HL-60/S4 treated with retinoic acid at 250 ng/mL for 4 days and 3 days (cell line): ENCODE results near the gene ATRIP.

Experiments used
- in situ Hi-C: fragments of 300-500 bp; cut with MboI; formaldehyde crosslinking; loops from 2 replicates; pipeline ENCODE4 v1.7.0; 2022; ENCODE audit warnings: low sequenced_read_pairs

The ATRIP gene

GRCh38 chr3:48493203-48493501, 46.6 kb downstream of the ATRIP start:
- in situ Hi-C loops = no loop called here

DNA sequence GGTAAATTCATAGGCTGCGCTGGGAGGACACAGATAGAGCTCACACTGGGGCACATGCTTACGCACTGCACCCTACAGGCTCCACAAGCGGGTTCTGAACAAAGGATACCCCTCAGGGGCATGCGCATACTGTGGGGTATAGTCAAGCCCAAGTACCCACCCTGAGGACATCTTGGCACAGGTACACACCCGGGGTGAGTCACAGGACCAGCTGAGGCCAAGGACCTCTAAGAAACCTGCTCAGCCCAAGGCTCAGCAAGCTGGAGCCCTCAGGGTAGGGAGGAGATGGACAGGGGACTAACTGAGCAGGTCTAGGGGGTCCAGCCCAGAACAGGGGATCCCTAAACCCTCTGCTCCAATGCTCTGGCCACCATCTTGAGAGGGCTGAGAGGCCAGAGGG, 54.1 kb downstream of the ATRIP start:
- in situ Hi-C loops = no loop called here

- in situ Hi-C loops = no loop called here
Observed at GRCh38 chr3:48501196-48501595, 54.7 kb downstream of the ATRIP start.

DNA sequence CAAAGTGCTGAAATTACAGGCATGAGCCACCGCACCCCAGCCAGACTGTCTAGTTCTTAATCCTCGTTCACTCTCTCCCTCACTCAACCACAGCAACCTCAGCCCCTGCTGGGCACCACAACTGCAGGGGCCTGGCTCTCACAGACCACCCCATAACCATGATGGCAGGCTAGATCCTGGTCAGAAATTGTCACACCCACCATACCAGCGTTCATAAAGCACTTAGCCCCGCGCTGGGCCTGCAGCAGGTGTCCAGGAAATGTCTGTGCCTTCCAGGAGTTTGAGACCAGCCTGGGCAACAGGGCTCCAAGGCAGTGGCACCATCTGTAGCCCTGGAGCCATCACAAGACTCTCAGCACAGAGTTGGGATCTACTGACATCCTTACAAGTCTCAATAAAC, 55.6 kb downstream of the ATRIP start:
- in situ Hi-C loops = no loop called here

DNA sequence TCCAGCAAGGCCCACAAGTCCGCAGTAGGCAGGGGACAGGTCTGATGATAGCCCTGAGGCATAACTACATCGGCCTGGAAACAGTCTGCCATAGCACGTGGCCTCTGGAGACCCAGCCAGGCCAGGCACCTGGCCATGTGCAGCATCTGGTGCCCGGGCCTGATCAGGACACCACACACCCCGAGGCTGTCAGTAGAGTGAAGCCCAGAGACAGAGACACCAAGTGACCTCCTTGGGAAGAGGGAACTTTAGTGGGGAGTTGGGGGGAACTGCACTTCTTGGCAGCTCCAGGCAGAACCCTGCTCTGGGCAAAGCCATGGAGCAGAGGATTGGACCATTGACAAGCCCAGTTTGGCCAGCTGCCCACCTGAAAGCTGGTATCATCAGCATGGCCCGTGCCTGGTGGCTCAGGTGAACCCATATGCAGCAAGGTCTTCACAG, 56.2 kb downstream of the ATRIP start:
- in situ Hi-C loops = no loop called here

DNA sequence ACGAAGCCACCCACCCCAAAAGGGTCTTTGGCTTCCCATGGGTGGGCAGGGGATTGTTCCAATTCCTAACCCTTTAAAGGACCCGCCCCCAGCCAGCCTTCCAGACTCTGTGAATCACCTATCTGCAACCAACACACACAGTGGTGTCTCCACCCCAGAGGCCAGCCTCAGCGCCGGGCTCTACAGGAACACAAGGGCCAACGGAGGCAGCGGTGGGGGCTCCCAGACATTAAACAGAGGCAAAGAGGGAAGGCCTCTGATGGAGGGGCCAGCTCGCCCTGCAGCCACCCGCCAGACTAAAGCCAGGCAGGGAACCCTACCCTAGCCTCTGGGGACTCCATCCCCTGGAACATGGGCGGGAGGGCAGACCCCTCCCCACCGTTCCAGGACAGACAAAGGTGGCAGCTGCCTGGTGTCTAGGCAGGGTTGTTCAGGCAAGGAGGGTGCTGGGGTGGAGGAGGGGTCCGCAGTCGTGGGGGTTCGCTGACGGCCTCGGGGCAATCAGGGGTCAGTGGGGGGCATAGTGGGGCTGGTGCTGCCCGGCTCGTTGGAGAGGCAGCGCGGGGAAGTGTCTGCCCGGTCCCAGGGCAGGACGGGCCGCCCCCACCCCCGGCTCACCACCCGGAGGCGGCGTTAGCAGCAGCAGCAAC, 57.0 kb downstream of the ATRIP start:
- in situ Hi-C loops = no loop called here

GRCh38 chr3:48504051-48504946, 57.8 kb downstream of the ATRIP start, which contains the start of gene SHISA5:
Gene SHISA5, minus strand, starts transcription at chr3:48504174. Its CDS starts 80 bp downstream, at chr3:48504094.
- in situ Hi-C loops = no loop called here

DNA sequence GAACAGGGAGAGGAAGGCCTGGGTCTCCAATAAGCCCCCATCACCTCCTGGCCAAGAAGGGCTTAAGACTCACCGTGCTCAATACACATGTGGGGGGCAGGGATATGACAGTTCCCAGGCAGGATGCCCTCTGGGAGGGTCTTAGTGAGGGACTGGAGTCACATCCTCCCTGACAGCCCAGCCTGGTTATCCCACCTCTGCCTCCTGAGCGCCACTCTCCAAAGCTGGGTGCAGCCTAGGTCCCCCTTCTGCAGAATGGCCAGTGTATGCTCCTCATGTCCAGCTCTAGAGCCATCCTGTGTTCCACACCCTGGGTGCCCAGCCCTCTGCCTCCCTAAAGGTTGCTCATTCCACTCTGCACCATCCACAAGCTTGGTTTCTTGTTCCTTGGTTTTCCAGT, 58.6 kb downstream of the ATRIP start:
- in situ Hi-C loops = no loop called here

- in situ Hi-C loops = no loop called here
Observed at GRCh38 chr3:48505968-48506504, 59.5 kb downstream of the ATRIP start.

DNA sequence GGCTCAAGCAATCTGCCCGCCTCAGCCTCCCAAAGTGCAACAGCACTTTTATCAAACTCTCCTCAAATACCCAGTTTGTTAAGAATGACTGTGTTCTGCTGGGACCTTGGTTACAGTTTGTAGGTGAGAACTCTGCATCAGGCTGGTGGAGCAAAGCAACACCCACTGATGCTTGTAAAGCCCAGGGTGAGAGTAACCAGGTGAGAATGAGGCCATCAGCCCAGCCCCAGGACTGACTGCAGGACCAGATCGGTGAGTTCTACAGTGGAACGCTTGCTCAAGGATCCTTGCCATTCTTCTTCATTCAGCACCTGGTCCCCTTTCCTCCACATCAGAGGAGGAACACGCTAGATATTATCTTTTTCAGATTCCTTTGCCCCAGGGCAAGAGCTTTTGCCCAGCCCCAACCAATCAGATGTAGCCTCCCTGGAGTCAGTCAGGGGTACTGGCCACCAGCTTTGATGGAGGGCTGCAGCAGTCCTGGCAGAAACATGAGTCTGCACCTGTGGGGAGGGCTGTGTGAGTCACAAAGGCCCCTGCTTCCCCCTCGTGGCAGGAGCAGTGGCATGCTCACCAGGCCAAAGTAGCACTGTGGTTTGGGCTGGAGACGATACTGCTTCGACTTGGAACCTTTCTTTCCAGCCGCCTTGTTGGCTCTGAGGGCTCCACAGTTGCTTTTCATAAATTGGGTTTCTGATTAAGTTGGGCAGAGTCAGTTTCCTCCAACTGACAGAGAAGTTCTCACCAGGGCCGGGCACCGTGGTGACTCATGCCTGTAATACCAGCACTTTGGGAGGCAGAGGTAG, 60.9 kb downstream of the ATRIP start:
- in situ Hi-C loops = no loop called here

- in situ Hi-C loops = no loop called here
Observed at GRCh38 chr3:48511551-48511950, 65.0 kb downstream of the ATRIP start.

DNA sequence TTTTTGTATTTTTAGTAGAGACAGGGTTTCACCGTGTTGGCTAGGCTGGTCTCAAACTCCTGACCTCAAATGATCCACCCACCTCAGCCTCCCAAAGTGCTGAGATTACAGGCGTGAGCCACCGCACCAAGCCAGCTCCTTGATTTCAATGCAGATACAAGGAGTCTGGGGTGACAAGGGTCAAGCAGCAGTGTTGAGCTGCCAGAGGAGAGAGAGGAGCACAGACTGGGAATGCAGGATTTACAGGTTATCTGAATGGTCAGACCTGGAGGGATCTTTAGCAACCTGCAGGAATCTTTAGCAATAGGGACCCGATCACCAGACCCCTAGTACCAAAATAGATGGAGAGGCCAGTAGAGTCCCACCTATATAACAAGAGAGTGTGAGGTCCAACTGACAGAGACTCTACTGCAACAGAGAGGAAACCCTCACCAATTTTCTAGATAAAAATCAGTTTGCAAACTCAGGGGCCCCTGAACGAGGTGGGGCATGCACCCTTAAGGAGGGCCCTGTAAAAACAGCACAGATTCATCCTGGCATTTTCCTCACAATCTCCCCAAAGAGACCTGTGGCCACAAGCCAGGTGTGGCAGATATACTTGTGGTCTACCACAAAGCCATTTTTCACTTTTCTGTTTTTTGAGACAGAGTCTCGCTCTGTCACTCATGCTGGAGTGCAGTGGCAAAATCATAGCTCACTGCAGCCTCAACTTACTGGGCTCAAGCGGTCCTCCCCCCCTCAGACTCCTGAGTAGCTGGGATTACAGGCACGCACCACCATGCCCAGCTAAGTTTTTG, 68.1 kb downstream of the ATRIP start:
- in situ Hi-C loops = no loop called here
